ENCODE results near the gene SAMD4A. TPM values are rescaled to one million over a fixed set of nuclear protein-coding genes. Genes with fewer than 3 reads are reported as not detected.

SAMD4A gene
- total RNA-seq, 4 donors from 2014 or later, result 15.3 to 40.2 (median 22.3) TPM

DNA sequence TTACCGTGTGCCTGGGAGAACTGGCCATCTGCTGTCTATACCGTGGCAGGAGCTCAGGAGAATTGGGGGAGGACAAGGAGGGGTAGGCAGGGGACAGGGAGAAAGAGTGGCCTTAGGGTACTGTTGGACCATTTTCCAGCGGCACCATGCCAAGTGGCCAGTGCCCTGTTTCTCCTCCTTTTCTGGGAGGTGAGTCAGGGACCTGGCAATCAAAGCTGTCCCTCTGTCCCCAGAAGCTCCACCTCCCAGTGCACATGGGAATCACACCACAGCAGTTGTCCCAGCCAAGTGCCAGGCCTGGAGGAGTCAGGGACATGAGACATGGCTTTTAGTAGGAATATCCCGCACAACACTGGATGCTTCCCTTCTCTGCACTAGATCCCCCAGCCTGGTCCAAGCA lies 217.7 kb downstream of the SAMD4A start:
- TF ChIP-seq EP300 (IDR thresholded peaks at IDR 0.05; ENCODE audit: low read depth), result no peak
- TF ChIP-seq, protein P1, sequence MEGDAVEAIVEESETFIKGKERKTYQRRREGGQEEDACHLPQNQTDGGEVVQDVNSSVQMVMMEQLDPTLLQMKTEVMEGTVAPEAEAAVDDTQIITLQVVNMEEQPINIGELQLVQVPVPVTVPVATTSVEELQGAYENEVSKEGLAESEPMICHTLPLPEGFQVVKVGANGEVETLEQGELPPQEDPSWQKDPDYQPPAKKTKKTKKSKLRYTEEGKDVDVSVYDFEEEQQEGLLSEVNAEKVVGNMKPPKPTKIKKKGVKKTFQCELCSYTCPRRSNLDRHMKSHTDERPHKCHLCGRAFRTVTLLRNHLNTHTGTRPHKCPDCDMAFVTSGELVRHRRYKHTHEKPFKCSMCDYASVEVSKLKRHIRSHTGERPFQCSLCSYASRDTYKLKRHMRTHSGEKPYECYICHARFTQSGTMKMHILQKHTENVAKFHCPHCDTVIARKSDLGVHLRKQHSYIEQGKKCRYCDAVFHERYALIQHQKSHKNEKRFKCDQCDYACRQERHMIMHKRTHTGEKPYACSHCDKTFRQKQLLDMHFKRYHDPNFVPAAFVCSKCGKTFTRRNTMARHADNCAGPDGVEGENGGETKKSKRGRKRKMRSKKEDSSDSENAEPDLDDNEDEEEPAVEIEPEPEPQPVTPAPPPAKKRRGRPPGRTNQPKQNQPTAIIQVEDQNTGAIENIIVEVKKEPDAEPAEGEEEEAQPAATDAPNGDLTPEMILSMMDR (IDR thresholded peaks at IDR 0.05), result no peak
- TF ChIP-seq POLR2AphosphoS5 (IDR thresholded peaks at IDR 0.05), result no peak
- no peak for TF ChIP-seq POLR2A (IDR thresholded peaks at IDR 0.05)
- Histone ChIP-seq H3K27me3 (no peaks in the 10 kb centered on the region), H3K27ac (no peak overlapping the region), H3K9me3 (no peaks in the 10 kb centered on the region), H3K36me3 (no peaks in the 10 kb centered on the region), H3K4me1 (peaks cover 0 to 3% (median 0%) of the 10 kb centered on the region in 4 donors), H3K4me3 (no peak overlapping the region)
- no peak for DNase-seq
- intact Hi-C loops (cut with DNase I; ENCODE audit: low total_unique reads) (no loop called here), in situ Hi-C loops (cut with MboI; ENCODE audit: low pct_ligation_motif_present in 1 of 4, low pct_unique_long_range_greater_than_20kb in 1 of 4, low sequenced_read_pairs in 3 of 4) (no loop called here)
- 91 to 92% methylated on average over 3 to 4 of the region's 4 CpGs for WGBS, 2 donors (ENCODE audit: low coverage in 1 of 2)

DNA sequence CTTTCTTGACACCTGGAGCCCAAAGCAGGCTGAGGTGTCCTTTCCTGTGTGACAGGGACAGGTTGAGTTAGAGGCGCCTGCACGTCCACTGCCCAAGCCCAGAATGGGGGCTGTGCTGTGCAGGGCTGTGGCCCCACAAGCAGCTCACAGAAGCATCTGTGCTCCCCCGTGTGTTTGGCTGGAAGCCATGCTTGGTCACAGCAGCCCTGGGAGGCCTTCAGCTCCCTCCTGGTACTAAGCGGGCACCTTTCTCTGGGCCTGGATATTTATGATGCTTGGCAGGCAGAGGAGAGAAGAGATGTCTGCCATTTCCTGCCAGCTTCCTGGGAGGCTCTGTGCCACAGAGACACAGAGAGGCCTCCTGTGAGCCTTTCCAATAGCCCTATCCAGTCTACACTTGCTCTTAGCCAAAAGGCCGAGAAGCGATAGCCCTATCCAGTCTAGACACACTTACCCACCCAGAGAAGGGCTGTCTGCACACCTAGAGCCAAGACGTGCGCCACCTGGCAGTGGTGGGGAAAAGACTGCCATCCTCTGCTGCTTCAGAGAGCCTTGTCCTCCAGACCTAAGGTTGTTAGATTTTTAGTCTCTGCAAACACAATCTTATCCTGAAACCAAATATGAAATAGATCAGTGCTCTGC lies 218.3 kb downstream of the SAMD4A start:
- intact Hi-C loops (cut with DNase I; ENCODE audit: low total_unique reads), result no loop called here
- in situ Hi-C loops (cut with MboI; ENCODE audit: low pct_ligation_motif_present in 1 of 4, low pct_unique_long_range_greater_than_20kb in 1 of 4, low sequenced_read_pairs in 3 of 4), result no loop called here
- no peak for TF ChIP-seq POLR2A (IDR thresholded peaks at IDR 0.05)
- no peak for TF ChIP-seq EP300 (IDR thresholded peaks at IDR 0.05; ENCODE audit: low read depth)
- TF ChIP-seq POLR2AphosphoS5 (IDR thresholded peaks at IDR 0.05), result no peak
- TF ChIP-seq, protein P1 (IDR thresholded peaks at IDR 0.05), result no peak
- DNase-seq, result no peak
- WGBS, 2 donors (ENCODE audit: low coverage in 1 of 2), result 82% methylated on average over 7 of the region's 8 CpGs; no CpG with 5 or more reads in 1 of the 2 donors
- peaks cover 0 to 6% (median 0%) of the 10 kb centered on the region in 4 donors for H3K36me3 ChIP-seq
- no peaks in the 10 kb centered on the region for H3K9me3 ChIP-seq
- H3K27me3 ChIP-seq, result no peaks in the 10 kb centered on the region
- H3K4me3 ChIP-seq, result no peak overlapping the region
- no peak overlapping the region for H3K27ac ChIP-seq
- peaks cover 0 to 3% (median 0%) of the 10 kb centered on the region in 4 donors for H3K4me1 ChIP-seq

DNA sequence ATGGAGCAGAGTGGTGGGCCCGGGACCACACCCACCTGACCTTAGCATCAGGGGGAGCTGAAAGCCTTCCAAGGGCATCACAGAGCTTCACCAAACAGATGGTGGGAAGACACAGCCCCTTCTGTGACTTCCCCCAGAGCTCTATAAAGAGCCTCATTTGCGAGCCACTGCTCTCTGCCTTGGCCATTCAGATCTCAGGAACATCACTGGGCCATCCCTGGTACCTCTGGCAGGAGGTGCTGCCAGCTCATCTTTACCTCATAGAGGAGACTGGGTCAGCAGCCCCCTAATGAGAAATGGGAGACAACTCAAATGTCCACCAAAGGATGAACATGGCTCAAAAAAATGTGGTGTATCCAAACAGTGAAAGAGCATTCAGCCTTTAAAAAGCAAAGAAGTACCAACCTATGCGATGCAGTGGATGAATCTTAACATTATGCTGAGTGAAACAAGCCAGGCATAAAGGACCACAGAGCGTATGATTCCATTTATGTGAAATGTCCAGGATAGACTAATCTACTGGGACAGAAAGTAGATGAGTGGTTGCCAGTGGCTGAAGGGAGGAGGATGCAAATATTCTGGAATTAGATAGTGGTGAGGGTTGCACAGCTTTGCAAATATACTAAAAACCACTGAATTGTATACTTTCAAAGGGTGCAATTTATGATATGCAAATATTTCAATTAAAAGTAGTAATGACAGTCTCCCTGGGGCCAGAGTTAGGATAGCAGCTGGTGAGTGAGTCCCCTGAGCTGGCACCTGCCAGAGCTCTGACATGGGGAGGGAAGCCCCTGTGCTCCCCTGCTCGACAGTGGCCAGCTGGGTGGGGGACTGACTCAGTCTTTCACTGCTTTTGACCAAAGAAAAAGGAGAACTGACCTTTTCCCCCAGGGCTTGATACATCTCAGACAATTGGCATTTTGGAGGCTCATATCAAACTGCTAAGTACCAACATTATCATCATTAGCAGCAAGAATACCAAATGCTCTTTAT lies 219.1 kb downstream of the SAMD4A start:
- H3K4me1 ChIP-seq, result peaks cover 0 to 3% (median 0%) of the 10 kb centered on the region in 4 donors
- H3K36me3 ChIP-seq, result peaks cover 0 to 6% (median 0%) of the 10 kb centered on the region in 4 donors
- 82 to 84% methylated on average over 2 to 5 of the region's 5 CpGs for WGBS, 2 donors (ENCODE audit: low coverage in 1 of 2)

More for the DNA sequence above, 219.1 kb downstream of the SAMD4A start:
- no peak overlapping the region for H3K27ac ChIP-seq
- H3K27me3 ChIP-seq, result no peaks in the 10 kb centered on the region
- no peak for TF ChIP-seq POLR2AphosphoS5 (IDR thresholded peaks at IDR 0.05)
- no peak for TF ChIP-seq EP300 (IDR thresholded peaks at IDR 0.05; ENCODE audit: low read depth)
- TF ChIP-seq, protein P1 (IDR thresholded peaks at IDR 0.05), result no peak
- TF ChIP-seq POLR2A (IDR thresholded peaks at IDR 0.05), result no peak
- no peaks in the 10 kb centered on the region for H3K9me3 ChIP-seq
- intact Hi-C loops (cut with DNase I; ENCODE audit: low total_unique reads) (no loop called here), in situ Hi-C loops (cut with MboI; ENCODE audit: low pct_ligation_motif_present in 1 of 4, low pct_unique_long_range_greater_than_20kb in 1 of 4, low sequenced_read_pairs in 3 of 4) (no loop called here)
- DNase-seq, result no peak
- H3K4me3 ChIP-seq, result no peak overlapping the region

Data from transverse colon (tissue), 4 donors.